ENCODE data around the gene ABLIM3. TPM values are rescaled to one million over a fixed set of nuclear protein-coding genes. Genes with fewer than 3 reads are reported as not detected.

ABLIM3 gene
- total and polyA plus RNA-seq, 9 of the 15 experiments (the other 6 are each of a cell fraction or from before 2014, with no cell fraction given), result 0.03 to 0.38 (median 0.11) TPM

GRCh38 chr5:149153751-149154610, 12.7 kb downstream of the ABLIM3 start (continued):
- TF ChIP-seq NCOA4 (IDR thresholded peaks at IDR 0.05; ENCODE audit: partially characterized antibody) (no peak), ZNF239 (CRISPR knock-in tag; IDR thresholded peaks at IDR 0.05) (peak; percentile 60), CREB3L1 (IDR thresholded peaks at IDR 0.05; ENCODE audit: borderline replicate concordance, low read depth) (no peak), ETS1 (conservative IDR thresholded peaks at IDR 0.05; ENCODE audit: control insufficient read depth, low read depth, low read length) (no peak), ZNF253 (CRISPR knock-in tag; conservative IDR thresholded peaks at IDR 0.05) (no peak), SIX5 (IDR thresholded peaks at IDR 0.05; ENCODE audit: borderline replicate concordance in 1 of 2, insufficient read depth in 1 of 2, low read depth in 1 of 2, low read length in 2 of 2) (no peak), CBFA2T3 (IDR thresholded peaks at IDR 0.05) (peak; percentile 32), HOXB6 (CRISPR knock-in tag; IDR thresholded peaks at IDR 0.05; ENCODE audit: borderline replicate concordance) (no peak), NFATC3 (IDR thresholded peaks at IDR 0.05) (no peak), EGR1 (conservative IDR thresholded peaks at IDR 0.05) (no peak), ZNF586 (CRISPR knock-in tag; conservative IDR thresholded peaks at IDR 0.05) (peak; percentile 93), DACH1 (IDR thresholded peaks at IDR 0.05; ENCODE audit: partially characterized antibody) (no peak), DMBX1 (CRISPR knock-in tag; IDR thresholded peaks at IDR 0.05; ENCODE audit: borderline replicate concordance) (peak; percentile 83; the same call in 1 of the 2 replicates), SNIP1 (IDR thresholded peaks at IDR 0.05; ENCODE audit: low read depth) (no peak), ZNF174 (CRISPR knock-in tag; IDR thresholded peaks at IDR 0.05) (no peak), ZNF282 (CRISPR knock-in tag; IDR thresholded peaks at IDR 0.05) (no peak), ZNF41 (CRISPR knock-in tag; conservative IDR thresholded peaks at IDR 0.05) (no peak; the same call in 1 of the 2 replicates), CBX2 (IDR thresholded peaks at IDR 0.05; ENCODE audit: insufficient read depth, low read length, poor library complexity, severe bottlenecking) (no peak), KLF13 (tag; IDR thresholded peaks at IDR 0.05; ENCODE audit: borderline replicate concordance, low read depth) (peak; percentile 28; the same call in 1 of the 2 replicates), RBM25 (IDR thresholded peaks at IDR 0.05; ENCODE audit: low read depth, low read length, severe bottlenecking) (no peak), PKNOX1 (IDR thresholded peaks at IDR 0.05) (peak; percentile 91), ELF2 (CRISPR knock-in tag; IDR thresholded peaks at IDR 0.05) (no peak), MEF2D (tag; conservative IDR thresholded peaks at IDR 0.05; ENCODE audit: low read depth) (peak; percentile 100)

Data from K562 (cell line).